ENCODE measurements around the gene B3GNT7. TPM values are rescaled to one million over a fixed set of nuclear protein-coding genes. Genes with fewer than 3 reads are reported as not detected.
"Not testable (repeated sequence)": the region's sequence is repeated elsewhere in the genome, so short reads cannot be mapped to it uniquely, and the experiment has no call there.

B3GNT7 gene
- total RNA-seq, 2 experiments from 2014 or later: 7.8 to 8.7 TPM

DNA sequence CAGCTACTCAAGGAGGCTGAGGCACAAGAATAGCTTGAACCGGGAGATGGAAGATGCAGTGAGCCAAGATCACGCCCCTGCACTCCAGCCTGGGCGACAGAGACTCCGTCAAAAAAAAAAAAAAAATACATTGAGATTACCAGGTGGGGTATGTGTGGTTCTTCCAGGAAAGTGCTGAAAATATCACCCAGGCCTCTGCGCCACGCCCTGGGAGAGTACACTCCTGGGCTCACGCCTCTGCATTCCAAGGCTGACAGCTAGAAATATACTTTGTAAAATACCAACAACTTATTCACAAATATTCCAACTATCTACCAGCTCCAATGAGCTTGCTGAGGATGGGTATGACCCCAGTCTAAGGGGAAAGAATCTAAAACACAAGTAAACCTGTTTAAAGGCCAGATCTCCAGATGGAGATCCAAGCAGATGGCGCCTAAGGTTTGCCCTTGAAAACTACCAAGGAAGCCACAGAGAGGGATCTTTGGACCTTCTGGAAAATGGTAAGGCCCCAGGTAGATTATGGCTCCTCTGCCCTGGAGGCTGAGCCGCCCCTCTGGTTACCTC lies 21.6 kb upstream of the B3GNT7 start:
- Histone ChIP-seq H2AFZ (ENCODE audit: low read length) (no peak overlapping the region), H3K36me3 (ENCODE audit: insufficient read depth, low read length) (no peaks in the 10 kb centered on the region), H3K4me1 (ENCODE audit: insufficient read depth, low read length, poor library complexity, severe bottlenecking) (no peaks in the 10 kb centered on the region), H3K79me2 (ENCODE audit: insufficient read depth, low read depth, low read length) (no peaks in the 10 kb centered on the region), H3K27ac (ENCODE audit: low read depth, low read length, poor library complexity, severe bottlenecking) (no peak overlapping the region), H3K9me2 (ENCODE audit: insufficient read depth, low read length) (no peaks in the 10 kb centered on the region), H4K20me1 (ENCODE audit: insufficient read depth, low read length) (no peaks in the 10 kb centered on the region), H3K4me3 (ENCODE audit: low read depth, low read length, poor library complexity, severe bottlenecking) (no peak overlapping the region), H3K9me3 (ENCODE audit: low read length) (no peaks in the 10 kb centered on the region), H3K4me2 (ENCODE audit: low read length) (no peak overlapping the region)
- TF ChIP-seq EZH2phosphoT487 (IDR thresholded peaks at IDR 0.05; ENCODE audit: borderline replicate concordance, low read depth, low read length) (no peak), CTCF (conservative IDR thresholded peaks at IDR 0.05; ENCODE audit: low read length) (no peak)
- ChIA-PET CTCF (ENCODE audit: unreplicated experiment) (interaction anchor here (1.2 kb wide), 1 partner anchor 12 kb away, joined by 3 read pairs; no protein-coding TSS in a partner anchor), POLR2A (interaction anchor here (0.7 kb wide), 2 partner anchors 24 to 89 kb away, joined by 3 to 4 read pairs; no protein-coding TSS in a partner anchor)
- BruUV-seq (replicated peaks): no TSS peak
- no peak for DNase-seq (ENCODE audit: low spot score)
- intact Hi-C loops (cut with micrococcal nuclease; ENCODE audit: unreplicated experiment): no loop called here

GRCh38 chr2:231374771-231375170 lies 20.7 kb upstream of the B3GNT7 start:
- ChIA-PET CTCF (ENCODE audit: unreplicated experiment) (no interaction called here), POLR2A (no interaction called here)
- no peaks in the 10 kb centered on the region for H3K4me1 ChIP-seq (ENCODE audit: insufficient read depth, low read length, poor library complexity, severe bottlenecking)
- H2AFZ ChIP-seq (ENCODE audit: low read length): no peak overlapping the region
- H3K9me2 ChIP-seq (ENCODE audit: insufficient read depth, low read length): no peaks in the 10 kb centered on the region
- no peaks in the 10 kb centered on the region for H4K20me1 ChIP-seq (ENCODE audit: insufficient read depth, low read length)
- no TSS peak for BruUV-seq (replicated peaks)
- H3K79me2 ChIP-seq (ENCODE audit: insufficient read depth, low read depth, low read length): no peaks in the 10 kb centered on the region
- no peak for DNase-seq (ENCODE audit: low spot score)
- H3K4me2 ChIP-seq (ENCODE audit: low read length): no peak overlapping the region
- intact Hi-C loops (cut with micrococcal nuclease; ENCODE audit: unreplicated experiment): no loop called here
- no peaks in the 10 kb centered on the region for H3K36me3 ChIP-seq (ENCODE audit: insufficient read depth, low read length)
- no peaks in the 10 kb centered on the region for H3K9me3 ChIP-seq (ENCODE audit: low read length)
- TF ChIP-seq EZH2phosphoT487 (IDR thresholded peaks at IDR 0.05; ENCODE audit: borderline replicate concordance, low read depth, low read length): no peak
- TF ChIP-seq CTCF (conservative IDR thresholded peaks at IDR 0.05; ENCODE audit: low read length): no peak
- no peak overlapping the region for H3K27ac ChIP-seq (ENCODE audit: low read depth, low read length, poor library complexity, severe bottlenecking)
- no peak overlapping the region for H3K4me3 ChIP-seq (ENCODE audit: low read depth, low read length, poor library complexity, severe bottlenecking)

DNA sequence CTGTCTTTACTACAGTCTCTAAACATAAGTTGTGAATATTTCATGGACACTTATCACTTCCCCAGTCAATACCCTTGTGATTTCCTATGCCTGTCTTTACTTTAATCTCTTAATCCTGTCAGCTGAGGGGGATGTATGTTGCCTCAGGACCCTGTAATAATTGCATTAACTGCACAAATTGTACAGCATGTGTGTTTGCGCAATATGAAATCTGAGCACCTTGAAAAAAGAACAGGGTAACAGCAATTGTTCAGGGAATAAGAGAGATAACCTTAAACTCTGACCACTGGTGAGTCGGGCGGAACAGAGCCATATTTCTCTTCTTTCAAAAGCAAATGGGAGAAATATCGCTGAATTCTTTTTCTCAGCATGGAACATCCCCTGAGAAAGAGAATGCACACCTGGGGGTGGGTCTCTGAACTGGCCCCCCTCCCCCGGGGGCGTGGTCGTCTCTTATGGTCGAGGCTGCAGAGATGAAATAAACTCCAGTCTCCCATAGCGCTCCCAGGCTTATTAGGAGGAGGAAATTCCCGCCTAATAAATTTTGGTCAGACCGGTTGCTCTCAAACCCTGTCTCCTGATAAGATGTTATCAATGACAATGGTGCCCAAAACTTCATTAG lies 19.4 kb upstream of the B3GNT7 start:
- H3K9me3 ChIP-seq (ENCODE audit: low read length); H4K20me1 ChIP-seq (ENCODE audit: insufficient read depth, low read length); DNase-seq (ENCODE audit: low spot score); H2AFZ ChIP-seq (ENCODE audit: low read length); H3K4me3 ChIP-seq (ENCODE audit: low read depth, low read length, poor library complexity, severe bottlenecking); H3K79me2 ChIP-seq (ENCODE audit: insufficient read depth, low read depth, low read length); intact Hi-C loops (cut with micrococcal nuclease; ENCODE audit: unreplicated experiment); H3K27ac ChIP-seq (ENCODE audit: low read depth, low read length, poor library complexity, severe bottlenecking); H3K36me3 ChIP-seq (ENCODE audit: insufficient read depth, low read length); H3K4me2 ChIP-seq (ENCODE audit: low read length); CTCF ChIA-PET (ENCODE audit: unreplicated experiment); H3K9me2 ChIP-seq (ENCODE audit: insufficient read depth, low read length); H3K4me1 ChIP-seq (ENCODE audit: insufficient read depth, low read length, poor library complexity, severe bottlenecking); POLR2A ChIA-PET; BruUV-seq (replicated peaks): not testable (repeated sequence)
